Measurements from ENCODE around the gene ARID1B. TPM values are rescaled to one million over a fixed set of nuclear protein-coding genes. Genes with fewer than 3 reads are reported as not detected.

ARID1B gene
- total and polyA plus RNA-seq, 2 donors (not counting 1 experiment from before 2014, with no cell fraction given) = 47.2 to 280 TPM

DNA sequence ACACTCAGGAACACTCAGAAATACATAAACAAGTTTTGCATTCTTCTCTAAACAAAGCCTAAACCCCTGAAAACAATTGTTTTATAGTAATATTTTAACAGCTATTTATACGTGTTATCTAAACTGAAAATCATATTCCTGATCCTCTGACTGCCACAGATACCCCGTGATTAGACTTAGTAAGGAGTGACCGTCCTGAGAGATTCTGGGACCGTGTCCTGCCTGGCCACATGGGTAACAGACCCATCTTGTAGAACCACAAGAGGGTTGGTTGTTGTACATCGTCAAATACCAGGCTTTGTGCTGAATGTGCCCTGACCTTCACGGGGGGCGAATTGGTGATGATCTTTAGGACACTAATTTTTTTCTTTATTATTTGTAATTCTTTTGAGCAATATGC is 331.7 kb downstream of the ARID1B start:
- Mint-ChIP-seq H3K4me1 (peaks cover 31% of the 10 kb centered on the region), H3K27ac (no peak overlapping the region), H3K4me3 (no peak overlapping the region), H3K27me3 (no peaks in the 10 kb centered on the region), H3K9me3 (ENCODE audit: insufficient read depth) (no peaks in the 10 kb centered on the region)
- Histone ChIP-seq H3K27ac (ENCODE audit: low read length in 2 of 2) (no peak overlapping the region), H3K79me2 (ENCODE audit: control insufficient read depth, insufficient read depth, low read length) (peaks cover 38% of the 10 kb centered on the region), H3K4me3 (ENCODE audit: control extremely low read depth in 1 of 5, extremely low read depth in 1 of 5, insufficient read depth in 1 of 5, low read depth in 2 of 5, low read length in 4 of 5) (no peak overlapping the region), H3K9ac (ENCODE audit: low read length) (no peak overlapping the region), H3K27me3 (replicated peaks in 1 of 4; ENCODE audit: control extremely low read depth in 1 of 4, control insufficient read depth in 3 of 4, insufficient read depth in 4 of 4, low read length in 3 of 4) (no peaks in the 10 kb centered on the region), H3K4me2 (replicated peaks; ENCODE audit: low read depth, low read length, poor library complexity, severe bottlenecking) (no peak overlapping the region), H3K4me1 (ENCODE audit: control insufficient read depth in 2 of 2, insufficient read depth in 2 of 2, low read length in 2 of 2) (peaks cover 11 to 12% of the 10 kb centered on the region in 2 donors), H3K9me3 (ENCODE audit: control extremely low read depth in 1 of 3, control insufficient read depth in 2 of 3, insufficient read depth in 1 of 3, low read length in 2 of 3) (no peaks in the 10 kb centered on the region), H4K20me1 (ENCODE audit: control insufficient read depth, insufficient read depth, low read length, poor library complexity, severe bottlenecking) (peaks cover 23% of the 10 kb centered on the region), H3K36me3 (replicated peaks in 1 of 2; ENCODE audit: control extremely low read depth in 1 of 2, control insufficient read depth in 1 of 2, extremely low read depth in 1 of 2, insufficient read depth in 2 of 2, low read length in 1 of 2) (peaks cover 8 to 36% of the 10 kb centered on the region in 2 experiments), H2AFZ (ENCODE audit: insufficient read depth, low read depth, low read length, poor library complexity, severe bottlenecking) (no peak overlapping the region)
- POLR2A ChIA-PET = interaction anchor here (0.6 kb wide), 1 partner anchor 1594 kb away, joined by 3 read pairs; no protein-coding TSS in a partner anchor
- no peak for ATAC-seq (ENCODE audit: low read depth)
- TF ChIP-seq, protein P1, sequence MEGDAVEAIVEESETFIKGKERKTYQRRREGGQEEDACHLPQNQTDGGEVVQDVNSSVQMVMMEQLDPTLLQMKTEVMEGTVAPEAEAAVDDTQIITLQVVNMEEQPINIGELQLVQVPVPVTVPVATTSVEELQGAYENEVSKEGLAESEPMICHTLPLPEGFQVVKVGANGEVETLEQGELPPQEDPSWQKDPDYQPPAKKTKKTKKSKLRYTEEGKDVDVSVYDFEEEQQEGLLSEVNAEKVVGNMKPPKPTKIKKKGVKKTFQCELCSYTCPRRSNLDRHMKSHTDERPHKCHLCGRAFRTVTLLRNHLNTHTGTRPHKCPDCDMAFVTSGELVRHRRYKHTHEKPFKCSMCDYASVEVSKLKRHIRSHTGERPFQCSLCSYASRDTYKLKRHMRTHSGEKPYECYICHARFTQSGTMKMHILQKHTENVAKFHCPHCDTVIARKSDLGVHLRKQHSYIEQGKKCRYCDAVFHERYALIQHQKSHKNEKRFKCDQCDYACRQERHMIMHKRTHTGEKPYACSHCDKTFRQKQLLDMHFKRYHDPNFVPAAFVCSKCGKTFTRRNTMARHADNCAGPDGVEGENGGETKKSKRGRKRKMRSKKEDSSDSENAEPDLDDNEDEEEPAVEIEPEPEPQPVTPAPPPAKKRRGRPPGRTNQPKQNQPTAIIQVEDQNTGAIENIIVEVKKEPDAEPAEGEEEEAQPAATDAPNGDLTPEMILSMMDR (IDR thresholded peaks at IDR 0.05) = no peak
- no peak for TF ChIP-seq EZH2 (IDR thresholded peaks at IDR 0.05; ENCODE audit: borderline replicate concordance, insufficient read depth, low read depth, low read length, poor library complexity, severe bottlenecking)
- CTCF ChIA-PET = no interaction called here
- intact Hi-C loops (cut with micrococcal nuclease) = no loop called here
- WGBS (ENCODE audit: insufficient coverage) = 96% methylated on average over 3 of the region's 7 CpGs
- no peak for DNase-seq

DNA sequence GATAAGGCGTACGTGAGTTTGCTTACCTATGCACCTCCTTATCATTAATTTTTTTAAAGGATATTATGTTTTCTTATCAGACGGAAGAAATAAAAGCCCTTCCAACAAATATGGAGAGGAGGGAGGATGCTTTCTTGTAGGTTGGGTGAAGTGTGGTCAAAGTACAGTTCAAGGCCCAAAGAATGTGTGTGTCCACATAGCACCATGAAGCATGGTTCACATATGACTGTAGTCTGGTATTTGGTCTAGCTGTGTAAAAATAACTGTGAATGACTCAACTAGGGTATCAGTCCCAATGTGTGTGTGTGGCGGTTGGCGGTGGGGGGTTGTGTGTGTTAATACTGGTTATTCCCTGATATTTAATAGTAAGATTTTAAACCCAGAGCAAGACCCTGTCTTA is 333.4 kb downstream of the ARID1B start:
- TF ChIP-seq EZH2 (IDR thresholded peaks at IDR 0.05; ENCODE audit: borderline replicate concordance, insufficient read depth, low read depth, low read length, poor library complexity, severe bottlenecking) = no peak
- H3K27ac ChIP-seq (ENCODE audit: low read length in 2 of 2) = no peak overlapping the region
- H3K4me2 ChIP-seq (replicated peaks; ENCODE audit: low read depth, low read length, poor library complexity, severe bottlenecking) = no peak overlapping the region
- H3K4me3 ChIP-seq (ENCODE audit: control extremely low read depth in 1 of 5, extremely low read depth in 1 of 5, insufficient read depth in 1 of 5, low read depth in 2 of 5, low read length in 4 of 5) = no peak overlapping the region
- H3K79me2 ChIP-seq (ENCODE audit: control insufficient read depth, insufficient read depth, low read length) = peaks cover 31% of the 10 kb centered on the region
- no CpG with 5 or more reads among the region's 5 CpGs for WGBS (ENCODE audit: insufficient coverage)
- Mint-ChIP-seq H3K27me3 (no peaks in the 10 kb centered on the region), H3K27ac (no peak overlapping the region), H3K9me3 (ENCODE audit: insufficient read depth) (no peaks in the 10 kb centered on the region), H3K4me3 (no peak overlapping the region), H3K4me1 (peaks cover 17% of the 10 kb centered on the region)
- POLR2A ChIA-PET = no interaction called here
- CTCF ChIA-PET = interaction anchor here (1.2 to 1.3 kb wide), 2 partner anchors 18 to 76 kb away, joined by 3 read pairs; no protein-coding TSS in a partner anchor
- no peak overlapping the region for H2AFZ ChIP-seq (ENCODE audit: insufficient read depth, low read depth, low read length, poor library complexity, severe bottlenecking)
- H3K27me3 ChIP-seq (replicated peaks in 1 of 4; ENCODE audit: control extremely low read depth in 1 of 4, control insufficient read depth in 3 of 4, insufficient read depth in 4 of 4, low read length in 3 of 4) = no peaks in the 10 kb centered on the region
- H3K36me3 ChIP-seq (replicated peaks in 1 of 2; ENCODE audit: control extremely low read depth in 1 of 2, control insufficient read depth in 1 of 2, extremely low read depth in 1 of 2, insufficient read depth in 2 of 2, low read length in 1 of 2) = peaks cover 7 to 46% of the 10 kb centered on the region in 2 experiments
- H3K9me3 ChIP-seq (ENCODE audit: control extremely low read depth in 1 of 3, control insufficient read depth in 2 of 3, insufficient read depth in 1 of 3, low read length in 2 of 3) = no peaks in the 10 kb centered on the region
- intact Hi-C loops (cut with micrococcal nuclease) = no loop called here
- peaks cover 15% of the 10 kb centered on the region for H4K20me1 ChIP-seq (ENCODE audit: control insufficient read depth, insufficient read depth, low read length, poor library complexity, severe bottlenecking)
- H3K4me1 ChIP-seq (ENCODE audit: control insufficient read depth in 2 of 2, insufficient read depth in 2 of 2, low read length in 2 of 2) = no peaks in the 10 kb centered on the region
- ATAC-seq (ENCODE audit: low read depth) (no peak), DNase-seq (no peak)
- H3K9ac ChIP-seq (ENCODE audit: low read length) = no peak overlapping the region
